Gastrocnemius medialis (tissue), 4 donors: ENCODE results near the gene IL22.

ENCODE experiments used
- POLR2A ChIP-seq, 2 donors: fragments of 450-650 bp; IDR thresholded peaks; one replicate each; pipeline ENCODE4 v1.6.1; 2017; ENCODE audit warnings: antibody characterized with exemption in 2 of 2, mild to moderate bottlenecking in 2 of 2, moderate library complexity in 2 of 2
- TF ChIP-seq, protein P1 (sequence below), 5 experiments: fragments of 450-650 bp in 3 of 5; fragments of 200-600 bp in 2 of 5; sonication (generic) in 2 of 5; IDR thresholded peaks in 4 of 5; conservative IDR thresholded peaks in 1 of 5; 1 replicate in 4 of 5; 2 replicates in 1 of 5; pipeline ENCODE4 v1.5.1; 2016 to 2019; ENCODE audit warnings: antibody characterized with exemption in 5 of 5, mild to moderate bottlenecking in 3 of 5, moderate library complexity in 3 of 5

DNA sequence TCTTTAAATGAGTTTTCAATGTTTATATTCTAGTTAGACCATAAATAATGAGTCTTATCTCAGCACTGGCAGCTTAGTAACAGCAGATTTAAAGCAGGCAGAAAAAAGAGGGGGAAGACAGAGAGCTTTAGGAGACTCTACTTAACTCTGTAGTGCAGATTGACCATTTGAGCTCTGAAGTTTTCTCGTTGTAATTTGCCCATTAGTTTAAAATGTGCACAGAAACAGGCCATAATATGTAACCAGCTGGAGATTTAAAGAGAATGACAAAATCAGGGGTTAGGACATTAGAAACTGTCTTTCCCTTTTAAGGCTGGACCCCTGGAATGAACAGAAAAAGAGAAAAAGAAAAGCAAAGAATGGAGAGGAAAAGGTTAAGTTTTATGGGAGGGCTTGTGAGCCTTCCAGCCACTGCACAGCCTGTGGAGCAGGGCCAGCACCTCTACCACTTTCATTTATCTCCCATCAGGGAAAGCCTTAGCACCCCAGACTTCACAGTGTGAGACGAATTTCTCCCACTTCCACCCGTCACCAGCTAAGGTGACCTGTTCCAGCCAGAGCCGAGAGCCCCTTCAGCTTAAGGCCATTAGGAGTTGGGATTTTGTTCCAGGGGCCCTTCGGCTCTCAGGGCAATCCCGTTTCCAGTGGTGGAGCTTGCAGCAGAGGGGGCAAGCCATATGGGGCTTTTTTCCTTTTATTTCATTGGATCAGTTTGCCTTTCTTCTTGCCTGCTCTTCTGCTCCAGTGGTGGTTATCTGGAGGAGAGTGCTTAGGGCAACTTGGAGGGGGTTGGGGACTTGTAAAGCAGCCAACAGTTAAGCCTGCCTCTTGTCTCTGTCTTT lies 8.0 kb downstream of the IL22 start:
- TF ChIP-seq, protein P1, sequence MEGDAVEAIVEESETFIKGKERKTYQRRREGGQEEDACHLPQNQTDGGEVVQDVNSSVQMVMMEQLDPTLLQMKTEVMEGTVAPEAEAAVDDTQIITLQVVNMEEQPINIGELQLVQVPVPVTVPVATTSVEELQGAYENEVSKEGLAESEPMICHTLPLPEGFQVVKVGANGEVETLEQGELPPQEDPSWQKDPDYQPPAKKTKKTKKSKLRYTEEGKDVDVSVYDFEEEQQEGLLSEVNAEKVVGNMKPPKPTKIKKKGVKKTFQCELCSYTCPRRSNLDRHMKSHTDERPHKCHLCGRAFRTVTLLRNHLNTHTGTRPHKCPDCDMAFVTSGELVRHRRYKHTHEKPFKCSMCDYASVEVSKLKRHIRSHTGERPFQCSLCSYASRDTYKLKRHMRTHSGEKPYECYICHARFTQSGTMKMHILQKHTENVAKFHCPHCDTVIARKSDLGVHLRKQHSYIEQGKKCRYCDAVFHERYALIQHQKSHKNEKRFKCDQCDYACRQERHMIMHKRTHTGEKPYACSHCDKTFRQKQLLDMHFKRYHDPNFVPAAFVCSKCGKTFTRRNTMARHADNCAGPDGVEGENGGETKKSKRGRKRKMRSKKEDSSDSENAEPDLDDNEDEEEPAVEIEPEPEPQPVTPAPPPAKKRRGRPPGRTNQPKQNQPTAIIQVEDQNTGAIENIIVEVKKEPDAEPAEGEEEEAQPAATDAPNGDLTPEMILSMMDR (IDR thresholded peaks at IDR 0.05 in 4 of 5, conservative IDR thresholded peaks at IDR 0.05 in 1 of 5), result no peak
- TF ChIP-seq POLR2A (IDR thresholded peaks at IDR 0.05), result no peak
